ENCODE results near the gene FER.
"Not testable (repeated sequence)": the region's sequence is repeated elsewhere in the genome, so short reads cannot be mapped to it uniquely, and the experiment has no call there.

FER gene

GRCh38 chr5:109035436-109035835 lies 287.7 kb downstream of the FER start:
- DNase-seq (ENCODE audit: low read depth, low spot score) = no peak

DNA sequence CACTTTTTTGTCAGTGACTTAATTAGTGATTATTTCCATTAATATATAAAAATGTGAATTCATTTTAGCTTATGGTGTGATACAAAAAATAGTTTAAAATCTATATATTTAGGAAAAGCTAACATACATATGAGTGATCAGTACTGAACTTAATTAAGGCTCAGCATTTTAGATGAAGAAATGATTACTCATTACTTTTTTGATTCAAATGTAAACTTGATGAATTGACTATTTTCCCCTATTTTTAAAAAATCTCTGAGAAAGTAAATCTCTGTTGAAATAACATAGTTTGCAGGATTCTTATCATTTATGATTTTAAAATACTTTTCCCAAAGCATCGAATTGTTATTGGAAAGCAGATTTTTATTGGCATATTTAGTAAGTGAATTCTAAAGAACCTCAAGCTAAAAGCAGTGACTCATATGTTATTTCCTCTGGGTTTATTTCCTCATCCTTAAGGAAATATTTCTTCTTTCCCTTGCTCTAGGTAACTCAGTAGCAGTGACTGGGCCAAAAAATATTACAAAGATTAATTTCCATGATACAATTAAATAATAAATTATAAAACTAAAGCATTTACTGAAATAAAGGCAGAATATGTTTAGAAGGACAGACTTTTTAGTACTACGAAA lies 290.6 kb downstream of the FER start:
- no peak for DNase-seq (ENCODE audit: low read depth, low spot score)

DNA sequence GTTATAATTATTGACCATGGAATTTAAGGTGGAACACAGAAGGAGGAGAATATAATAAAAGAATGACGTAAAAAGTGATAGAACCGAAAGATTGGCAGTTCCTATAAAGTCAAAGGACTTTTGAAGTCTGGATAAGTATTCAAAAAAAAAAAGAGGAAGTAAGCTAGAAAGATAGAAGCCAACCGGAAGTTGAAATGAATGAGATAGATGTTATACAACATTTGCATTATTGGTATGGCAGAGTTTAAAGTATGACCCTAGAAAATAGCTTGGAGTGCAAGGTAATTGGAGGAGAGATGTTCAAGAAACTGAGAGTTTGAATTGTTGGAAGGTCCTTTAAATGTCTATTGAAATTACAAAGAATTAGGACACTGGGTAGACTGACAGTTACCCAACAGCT lies 293.6 kb downstream of the FER start:
- no peak for DNase-seq (ENCODE audit: low read depth, low spot score)

DNA sequence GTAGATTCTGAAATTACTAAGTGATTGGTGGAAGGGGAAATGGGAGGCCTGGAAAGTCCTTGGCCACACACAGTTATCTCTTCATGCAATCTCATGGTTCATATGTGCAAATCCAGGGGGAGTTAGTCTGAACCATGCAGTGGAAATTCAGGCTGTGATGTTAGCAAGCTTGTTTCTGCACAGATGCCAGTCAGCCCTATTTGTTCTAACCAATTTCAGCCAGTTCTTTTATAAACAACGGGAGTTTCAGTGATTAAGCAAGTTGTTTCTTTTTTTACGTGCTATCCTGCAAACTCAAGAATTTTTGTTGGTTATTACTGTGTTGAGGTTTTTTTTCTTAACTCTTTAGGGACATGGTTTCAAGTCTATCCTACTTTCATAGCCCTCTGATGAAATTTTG lies 298.0 kb downstream of the FER start:
- DNase-seq (ENCODE audit: low read depth, low spot score) = no peak

DNA sequence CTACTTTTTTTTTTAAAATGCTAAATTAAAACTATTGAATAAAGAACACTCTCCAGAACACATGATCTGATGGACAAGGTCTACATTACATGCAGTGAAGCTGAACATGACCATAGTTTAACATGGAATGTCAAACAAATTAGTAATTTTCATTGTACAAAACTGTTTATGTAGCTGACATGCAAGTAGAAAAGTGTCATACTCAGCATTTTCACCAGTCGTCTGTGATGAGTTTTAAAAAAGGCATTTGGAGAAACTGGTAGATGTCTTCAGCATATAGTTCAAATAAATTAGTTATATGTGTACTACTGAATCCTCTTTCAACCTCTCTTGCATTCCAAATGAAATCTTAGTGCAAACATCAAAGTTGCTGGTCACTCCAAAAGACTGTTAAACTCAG lies 301.9 kb downstream of the FER start:
- DNase-seq (ENCODE audit: low read depth, low spot score) = no peak

GRCh38 chr5:109050321-109050720 lies 302.6 kb downstream of the FER start:
- DNase-seq (ENCODE audit: low read depth, low spot score) = not testable (repeated sequence)

DNA sequence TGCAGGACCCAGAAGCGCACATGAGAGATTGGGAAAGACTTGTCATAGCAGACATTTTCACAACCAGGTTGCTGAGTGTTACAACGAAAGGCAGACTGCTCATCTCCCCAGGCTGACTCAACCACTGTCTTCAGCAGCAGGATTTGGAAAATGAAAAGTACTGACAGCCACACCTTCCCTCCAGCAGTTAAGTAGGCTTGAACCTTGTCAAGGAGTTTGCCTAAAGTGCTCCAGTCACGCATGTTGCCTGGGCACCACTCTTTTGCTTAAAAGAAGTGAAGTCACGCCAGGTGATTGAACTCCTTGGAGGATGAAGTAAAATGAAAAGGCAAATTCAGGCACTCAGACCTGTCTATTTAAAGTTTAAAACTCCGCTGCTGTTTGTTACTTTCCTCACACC lies 304.5 kb downstream of the FER start:
- DNase-seq (ENCODE audit: low read depth, low spot score) = not testable (repeated sequence)

DNA sequence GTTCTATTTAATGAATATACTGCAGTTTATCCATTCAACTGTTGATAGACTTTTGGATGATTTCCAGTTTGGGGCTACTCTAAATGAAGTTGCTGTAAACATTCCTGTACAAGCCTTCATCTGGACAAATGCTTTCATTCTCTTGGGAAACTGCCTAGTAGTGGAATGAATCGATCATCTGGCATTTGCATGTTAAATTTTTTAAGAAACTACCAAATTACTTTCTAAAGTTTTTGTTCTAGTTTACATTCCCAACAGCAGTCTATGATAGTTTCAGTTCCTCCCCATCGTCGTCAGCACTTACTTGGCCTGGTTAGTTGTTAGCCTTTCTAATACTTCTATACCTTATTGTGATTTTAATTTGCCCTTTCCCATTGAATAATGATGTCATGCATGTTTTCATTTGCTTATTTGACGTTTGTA lies 306.3 kb downstream of the FER start:
- no peak for DNase-seq (ENCODE audit: low read depth, low spot score)

DNA sequence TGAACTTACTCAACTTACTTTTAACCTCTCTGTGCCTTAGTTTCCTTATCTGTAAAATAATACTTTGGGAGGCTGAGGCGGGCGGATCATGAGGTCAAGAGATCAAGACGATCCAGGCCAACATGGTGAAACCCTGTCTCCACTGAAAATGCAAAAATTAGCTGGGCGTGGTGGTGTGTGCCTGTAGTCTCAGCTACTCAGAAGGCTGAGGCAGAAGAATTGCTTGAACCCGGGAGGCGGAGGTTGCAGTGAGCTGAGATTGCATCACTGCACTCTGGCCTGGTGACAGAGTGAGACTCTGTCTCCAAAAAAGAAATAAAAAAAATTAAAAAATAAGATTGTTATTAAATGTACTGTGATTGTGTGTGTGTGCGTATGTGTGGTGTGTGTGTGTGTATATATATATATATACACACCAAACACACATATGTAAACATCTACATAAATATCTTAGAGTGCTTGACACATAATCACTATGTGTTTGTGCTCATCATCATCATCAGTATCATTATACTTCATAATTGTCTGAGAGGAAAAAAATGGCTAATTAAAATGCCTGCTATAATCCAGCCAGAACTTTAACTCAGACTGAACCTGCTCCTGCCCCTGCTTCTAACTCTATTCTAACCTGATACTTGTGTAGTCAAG lies 312.8 kb downstream of the FER start:
- DNase-seq (ENCODE audit: low read depth, low spot score) = no peak

DNA sequence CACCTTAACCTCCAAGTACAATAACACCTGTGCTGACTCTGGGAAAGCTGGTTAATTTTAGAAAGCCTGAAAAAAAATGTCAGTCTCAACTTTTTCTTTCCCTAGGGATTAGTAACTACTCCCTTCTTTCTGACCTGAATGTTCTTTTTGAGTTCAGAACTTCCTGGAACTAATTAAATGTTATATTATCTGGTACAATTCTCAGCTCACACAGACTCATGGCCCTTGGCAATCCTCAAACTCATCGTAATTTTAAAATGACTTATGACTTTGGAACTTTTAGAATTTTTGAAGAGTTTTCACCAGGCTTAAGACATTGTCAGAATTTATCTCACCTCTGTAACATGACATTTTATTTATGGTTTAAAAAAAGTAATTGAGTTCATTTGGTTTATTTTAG lies 315.0 kb downstream of the FER start:
- DNase-seq (ENCODE audit: low read depth, low spot score) = no peak

DNA sequence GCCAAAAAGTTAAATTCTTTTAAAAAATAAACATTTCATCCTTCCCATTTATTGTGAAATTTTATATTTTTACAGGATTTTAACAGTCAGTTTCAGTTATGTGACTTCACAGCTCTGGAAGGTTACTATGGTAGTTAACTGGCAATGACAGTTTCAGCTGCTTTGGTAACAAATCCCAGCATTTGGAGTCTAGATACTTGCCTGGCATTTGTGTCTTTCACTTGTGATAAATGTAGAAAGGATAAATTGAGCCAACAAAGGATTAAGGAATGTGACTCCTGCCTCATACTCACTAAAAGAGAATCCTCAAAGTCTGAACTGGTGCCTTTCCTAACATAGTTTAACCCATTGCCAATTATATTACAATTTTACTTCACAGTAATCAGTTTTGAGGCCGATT lies 315.5 kb downstream of the FER start:
- DNase-seq (ENCODE audit: low read depth, low spot score) = no peak

DNA sequence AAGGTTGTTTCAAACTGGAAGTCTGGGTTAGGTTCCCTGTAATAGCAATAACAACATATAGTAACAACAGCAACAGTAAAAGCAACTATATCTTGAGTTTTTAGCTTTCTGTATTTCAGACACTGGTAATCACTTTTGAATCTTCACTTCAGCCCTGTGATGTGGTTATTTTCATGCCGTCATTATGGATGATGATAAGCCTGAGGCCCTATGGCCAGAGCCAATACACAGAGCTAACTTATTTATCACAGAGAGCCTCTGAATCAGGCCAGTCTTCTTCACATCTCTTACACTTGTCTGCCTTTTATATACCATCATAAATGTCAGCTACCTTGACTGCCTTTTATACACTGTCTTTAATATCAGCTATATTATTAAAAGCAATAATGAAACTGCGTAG lies 329.0 kb downstream of the FER start:
- no peak for DNase-seq (ENCODE audit: low read depth, low spot score)

GRCh38 chr5:109078448-109078847 lies 330.8 kb downstream of the FER start:
- no peak for DNase-seq (ENCODE audit: low read depth, low spot score)

- DNase-seq (ENCODE audit: low read depth, low spot score) = no peak
Measured at GRCh38 chr5:109080481-109080880, 332.8 kb downstream of the FER start.

DNA sequence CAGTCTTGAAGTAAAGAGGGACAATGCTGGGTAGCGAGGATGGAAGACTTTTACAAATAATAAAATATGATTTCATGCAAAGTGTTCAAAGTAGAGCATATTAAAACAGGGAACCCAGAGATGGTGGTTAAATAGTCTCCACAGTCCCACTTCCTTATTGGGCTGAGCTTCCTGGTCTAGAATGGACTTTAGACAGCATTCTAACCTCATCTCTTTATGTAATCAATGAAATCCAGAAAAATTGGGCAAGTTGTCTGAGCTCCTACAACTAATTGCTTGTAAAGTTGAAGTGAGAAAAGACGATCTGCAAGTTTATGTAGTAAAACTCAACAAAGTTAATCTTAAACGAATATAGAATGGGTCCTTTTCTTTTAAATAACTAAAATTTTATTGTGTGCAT lies 333.2 kb downstream of the FER start:
- DNase-seq (ENCODE audit: low read depth, low spot score) = no peak

GRCh38 chr5:109083937-109084336 lies 336.2 kb downstream of the FER start:
- DNase-seq (ENCODE audit: low read depth, low spot score) = no peak

- no peak for DNase-seq (ENCODE audit: low read depth, low spot score)
Measured at GRCh38 chr5:109089191-109089590, 341.5 kb downstream of the FER start.

DNA sequence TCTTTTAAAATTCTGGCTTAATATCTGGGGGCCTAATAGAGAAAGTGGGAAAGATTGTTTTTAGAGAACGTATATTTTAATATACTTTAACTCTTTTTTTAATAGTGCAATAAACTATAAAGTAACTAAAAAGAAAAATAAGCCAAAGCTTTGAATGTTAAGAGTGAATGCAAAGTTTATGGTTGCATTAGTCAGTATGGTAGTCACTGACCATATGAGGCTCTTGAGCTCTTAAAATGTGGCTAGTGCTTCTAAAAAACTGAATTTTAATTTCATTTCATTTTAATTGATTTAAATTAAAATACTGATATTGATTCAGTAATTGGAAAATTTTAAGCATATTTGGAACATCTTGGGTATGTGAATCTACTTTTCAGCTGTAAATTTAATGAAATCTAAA lies 351.4 kb downstream of the FER start:
- no peak for DNase-seq (ENCODE audit: low read depth, low spot score)

GRCh38 chr5:109100971-109101370 lies 353.3 kb downstream of the FER start:
- DNase-seq (ENCODE audit: low read depth, low spot score) = no peak

- DNase-seq (ENCODE audit: low read depth, low spot score) = no peak
Measured at GRCh38 chr5:109102096-109102690, 354.5 kb downstream of the FER start.

- no peak for DNase-seq (ENCODE audit: low read depth, low spot score)
Measured at GRCh38 chr5:109105631-109106267, 358.1 kb downstream of the FER start.

- no peak for DNase-seq (ENCODE audit: low read depth, low spot score)
Measured at GRCh38 chr5:109111680-109112079, 364.0 kb downstream of the FER start.

- DNase-seq (ENCODE audit: low read depth, low spot score) = no peak
Measured at GRCh38 chr5:109113608-109114007, 365.9 kb downstream of the FER start.

Measured in ELF-1 (cell line).